Right atrium auricular region (tissue), 2 donors: Measurements from ENCODE around the gene CHI3L2. TPM values are rescaled to one million over a fixed set of nuclear protein-coding genes. Genes with fewer than 3 reads are reported as not detected.
A peak's percentile ranks its signal among the peaks of the same experiment; 100 is the strongest.

Experiments
- DNase-seq: peaks from one replicate; pipeline ENCODE4 v3.0.0-alpha.2; 2019; ENCODE audit warnings: low spot score
- H3K27ac ChIP-seq, 2 donors: fragments of 200-600 bp; sonication (generic); 1 replicate in 1 of 2; 2 replicates in 1 of 2; pipeline ENCODE4 v1.5.1; 2016 to 2019
- H3K27me3 ChIP-seq, 2 donors: fragments of 200-600 bp; sonication (generic); one replicate each; pipeline versions ENCODE4 v1.5.1 to v1.6.0; 2017 to 2019
- H3K36me3 ChIP-seq: fragments of 200-600 bp; sonication (generic); one replicate; pipeline ENCODE4 v1.5.1; 2016
- H3K4me1 ChIP-seq, 2 donors: fragments of 200-600 bp; sonication (generic); one replicate each; pipeline versions ENCODE4 v1.5.1 to v1.6.0; 2017 to 2019
- H3K4me3 ChIP-seq, 2 donors: fragments of 200-600 bp; sonication (generic); 1 replicate in 1 of 2; 2 replicates in 1 of 2; pipeline ENCODE4 v1.5.1; 2017 to 2019; ENCODE audit warnings: mild to moderate bottlenecking in 1 of 2, moderate library complexity in 1 of 2
- H3K9me3 ChIP-seq, 2 donors: fragments of 200-600 bp; sonication (generic); one replicate each; pipeline ENCODE4 v1.5.1; 2019
- CTCF ChIP-seq, 2 donors: fragments of 200-600 bp; sonication (generic); IDR thresholded peaks; one replicate each; pipeline ENCODE4 v1.5.1; 2019; ENCODE audit warnings: antibody characterized with exemption in 2 of 2
- total RNA-seq, 2 donors: library from RNA; depleted of rRNA; stranded (reverse); fragments of >200 nt; gene quantifications; one replicate each; pipeline ENCODE4 v1.1.0, GENCODE V29; 2016

CHI3L2 gene
- total RNA-seq, 2 donors from 2014 or later: 0.52 to 9.9 TPM

- DNase-seq: no peak
- Histone ChIP-seq H3K9me3 (no peaks in the 10 kb centered on the region), H3K4me3 (no peak overlapping the region), H3K27me3 (no peaks in the 10 kb centered on the region), H3K36me3 (no peaks in the 10 kb centered on the region), H3K27ac (no peak overlapping the region), H3K4me1 (peaks cover 0 to 13% of the 10 kb centered on the region in 2 donors)
- no peak for TF ChIP-seq CTCF (IDR thresholded peaks at IDR 0.05)
Measured at GRCh38 chr1:111195002-111195684, 32.4 kb upstream of the CHI3L2 start.

GRCh38 chr1:111196213-111196612 is 31.3 kb upstream of the CHI3L2 start:
- no peak for DNase-seq
- Histone ChIP-seq H3K4me1 (peaks cover 0 to 10% of the 10 kb centered on the region in 2 donors), H3K9me3 (no peaks in the 10 kb centered on the region), H3K4me3 (no peak overlapping the region), H3K27ac (no peak overlapping the region), H3K36me3 (no peaks in the 10 kb centered on the region), H3K27me3 (no peaks in the 10 kb centered on the region)
- no peak for TF ChIP-seq CTCF (IDR thresholded peaks at IDR 0.05)

- no peaks in the 10 kb centered on the region for H3K9me3 ChIP-seq
- H3K36me3 ChIP-seq: no peaks in the 10 kb centered on the region
- H3K27ac ChIP-seq: no peak overlapping the region
- no peaks in the 10 kb centered on the region for H3K27me3 ChIP-seq
- H3K4me3 ChIP-seq: no peak overlapping the region
- no peak for TF ChIP-seq CTCF (IDR thresholded peaks at IDR 0.05)
- DNase-seq: peak; percentile 34
- peaks cover 0 to 2% of the 10 kb centered on the region in 2 donors for H3K4me1 ChIP-seq
Measured at GRCh38 chr1:111197598-111198284, 29.8 kb upstream of the CHI3L2 start.

GRCh38 chr1:111198836-111199235 is 28.7 kb upstream of the CHI3L2 start:
- TF ChIP-seq CTCF (IDR thresholded peaks at IDR 0.05): no peak
- H3K27ac ChIP-seq: no peak overlapping the region
- peaks cover 0 to 5% of the 10 kb centered on the region in 2 donors for H3K4me1 ChIP-seq
- H3K4me3 ChIP-seq: peak overlapping the region in 1 of 2 donors; percentile 9
- H3K27me3 ChIP-seq: no peaks in the 10 kb centered on the region
- H3K36me3 ChIP-seq: no peaks in the 10 kb centered on the region
- peak; percentile 30 for DNase-seq
- no peaks in the 10 kb centered on the region for H3K9me3 ChIP-seq

- no peaks in the 10 kb centered on the region for H3K27me3 ChIP-seq
- no peaks in the 10 kb centered on the region for H3K9me3 ChIP-seq
- no peak for TF ChIP-seq CTCF (IDR thresholded peaks at IDR 0.05)
- peaks cover 0 to 10% of the 10 kb centered on the region in 2 donors for H3K4me1 ChIP-seq
- peak overlapping the region in 1 of 2 donors; percentile 9 for H3K4me3 ChIP-seq
- H3K36me3 ChIP-seq: no peaks in the 10 kb centered on the region
- no peak overlapping the region for H3K27ac ChIP-seq
- DNase-seq: peak; percentile 18
Measured at GRCh38 chr1:111199329-111199728, 28.2 kb upstream of the CHI3L2 start.
